H1 (cell line): ENCODE data around the gene ATP5ME. TPM values are rescaled to one million over a fixed set of nuclear protein-coding genes. Genes with fewer than 3 reads are reported as not detected.

Source experiments
- CTCF ChIP-seq, 3 experiments: IDR thresholded peaks; 1 replicate in 2 of 3; 2 replicates in 1 of 3; pipeline versions ENCODE4 v1.5.1 to v1.6.1; 2011; ENCODE audit warnings: low read length in 3 of 3, mild to moderate bottlenecking in 3 of 3, inconsistent platforms in 2 of 3, low read depth in 1 of 3, moderate library complexity in 1 of 3; ENCODE audit not compliant: insufficient read depth in 1 of 3; ENCODE audit errors: control extremely low read depth in 1 of 3
- GTF2F1 ChIP-seq: IDR thresholded peaks from 2 replicates; pipeline ENCODE4 v1.6.1; 2012; ENCODE audit warnings: low read depth, low read length, improper control_type of control experiment, borderline replicate concordance
- POU5F1 ChIP-seq: IDR thresholded peaks from 2 replicates; pipeline ENCODE4 v1.6.1; 2011; ENCODE audit warnings: low read depth, mild to moderate bottlenecking, low read length, moderate library complexity
- polyA plus RNA-seq, 7 experiments: library from polyadenylated mRNA; depleted of rRNA in 3 of 7; stranded (reverse) in 5 of 7; unstranded in 2 of 7; fragments of >200 nt in 5 of 7; fragments of 200-250 nt in 2 of 7; gene quantifications; 1 replicate in 5 of 7; 2 replicates in 1 of 7; 4 replicates in 1 of 7; pipeline versions ENCODE4 v1.2.1 to v1.2.3, GENCODE V29; 2011 to 2013; ENCODE audit warnings: missing spikeins in 2 of 7, mixed read lengths in 2 of 7
- total RNA-seq: library from RNA; stranded (reverse); fragmentation: NEBNext Ultra II Directional; extraction: Animal tissue kit (Norgen Biotek cat#: 25700); gene quantifications from 2 replicates; pipeline ENCODE4 v1.2.1, GENCODE V29; 2021

The ATP5ME gene
- total and polyA plus RNA-seq, 2 of the 8 experiments (the other 6 are each of a cell fraction or from before 2014, with no cell fraction given) = 375 to 450 TPM

- no peak for TF ChIP-seq CTCF (IDR thresholded peaks at IDR 0.05; ENCODE audit: control extremely low read depth in 1 of 3, insufficient read depth in 1 of 3, low read depth in 1 of 3, low read length in 3 of 3)
- TF ChIP-seq POU5F1 = no peak
- TF ChIP-seq GTF2F1 = no peak
Measured at GRCh38 chr4:678331-679103, 4.4 kb upstream of the ATP5ME start (continued).
